ENCODE data around the gene C21orf91. TPM values are rescaled to one million over a fixed set of nuclear protein-coding genes. Genes with fewer than 3 reads are reported as not detected.

The C21orf91 gene
- total RNA-seq, 4 donors from 2014 or later, result 10.2 to 14.5 (median 12.3) TPM

DNA sequence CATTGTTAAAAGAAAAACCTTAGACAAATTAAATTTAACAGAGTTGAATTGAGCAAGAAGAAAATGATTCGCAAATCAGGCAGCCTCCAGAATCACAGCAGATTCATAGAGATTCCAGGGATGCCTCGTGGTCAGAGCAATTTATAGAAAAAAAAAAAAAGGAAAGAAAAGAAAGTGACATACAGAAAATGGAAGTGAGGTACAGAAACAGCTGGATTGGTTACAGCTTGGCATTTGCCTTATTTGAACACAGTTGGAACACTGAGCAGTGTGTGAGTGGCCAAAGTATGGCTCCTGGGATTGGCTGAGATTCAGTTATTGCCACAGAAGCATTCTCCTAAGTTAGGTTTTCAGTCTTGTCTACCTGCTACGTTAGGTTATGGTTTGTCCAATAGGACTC is 9.1 kb upstream of the C21orf91 start:
- no peaks in the 10 kb centered on the region for H3K36me3 ChIP-seq
- no peak overlapping the region for H3K4me3 ChIP-seq
- no peak for TF ChIP-seq POLR2AphosphoS5 (IDR thresholded peaks at IDR 0.05)
- no peak for TF ChIP-seq CTCF (IDR thresholded peaks at IDR 0.05)
- TF ChIP-seq POLR2A (IDR thresholded peaks at IDR 0.05), result no peak
- no peak for TF ChIP-seq EP300 (IDR thresholded peaks at IDR 0.05)
- ATAC-seq, result no peak
- WGBS, 2 donors (ENCODE audit: low coverage in 1 of 2), result 44 to 55% methylated on average over 3 of the region's 3 CpGs
- no peaks in the 10 kb centered on the region for H3K4me1 ChIP-seq
- H3K27me3 ChIP-seq, result no peaks in the 10 kb centered on the region
- no peak overlapping the region for H3K27ac ChIP-seq
- H3K9me3 ChIP-seq, result no peaks in the 10 kb centered on the region

DNA sequence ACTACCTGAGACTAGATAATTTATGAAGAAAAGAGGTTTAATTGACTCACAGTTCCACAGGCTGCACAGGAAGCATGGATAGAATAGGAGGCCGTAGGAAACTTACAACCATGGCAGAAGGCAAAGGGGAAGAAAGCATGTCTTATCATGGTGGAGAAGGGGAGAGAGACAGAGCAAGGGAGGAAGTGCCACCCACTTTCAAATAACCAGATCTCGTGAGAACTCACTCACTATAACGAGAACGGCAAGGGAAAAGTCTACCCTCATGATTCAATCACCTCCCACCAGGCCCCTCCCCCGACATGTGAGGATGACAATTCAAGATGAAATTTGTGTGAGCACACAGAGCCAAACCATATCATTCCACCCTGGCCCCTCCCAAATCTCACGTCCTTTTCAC is 4.7 kb upstream of the C21orf91 start:
- TF ChIP-seq POLR2A (IDR thresholded peaks at IDR 0.05) (no peak), CTCF (IDR thresholded peaks at IDR 0.05) (no peak), EP300 (IDR thresholded peaks at IDR 0.05) (no peak), POLR2AphosphoS5 (IDR thresholded peaks at IDR 0.05) (no peak)

DNA sequence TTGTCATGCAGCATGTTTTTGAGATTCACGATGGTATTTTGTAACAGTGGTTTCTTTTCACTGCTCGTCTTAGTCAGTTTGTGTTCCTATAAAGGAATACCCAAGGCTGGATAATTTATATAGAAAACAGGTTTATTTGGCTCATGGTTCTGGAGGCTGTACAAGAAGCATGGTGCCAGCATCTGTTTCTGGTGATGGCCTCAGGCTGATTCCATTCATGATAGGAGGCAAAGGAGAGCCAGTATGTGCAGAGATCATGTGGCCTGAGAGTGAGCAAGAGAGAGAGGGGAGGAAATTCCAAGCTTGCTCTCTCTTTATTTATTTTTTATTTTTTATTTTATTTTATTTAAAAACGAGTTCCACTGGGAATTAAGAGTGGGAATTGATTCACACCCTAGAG is 2.0 kb upstream of the C21orf91 start:
- WGBS, 2 donors (ENCODE audit: low coverage in 1 of 2), result 93 to 96% methylated on average over 3 of the region's 3 CpGs
- H3K4me3 ChIP-seq, result no peak overlapping the region
- no peak overlapping the region for H3K27ac ChIP-seq
- H3K9me3 ChIP-seq, result no peaks in the 10 kb centered on the region
- H3K4me1 ChIP-seq, result peaks cover 0 to 31% (median 0%) of the 10 kb centered on the region in 3 donors
- ATAC-seq, result no peak
- TF ChIP-seq POLR2AphosphoS5 (IDR thresholded peaks at IDR 0.05), result no peak
- no peak for TF ChIP-seq POLR2A (IDR thresholded peaks at IDR 0.05)
- H3K36me3 ChIP-seq, result no peaks in the 10 kb centered on the region
- H3K27me3 ChIP-seq, result no peaks in the 10 kb centered on the region

More for the DNA sequence above, 4.7 kb upstream of the C21orf91 start:
- Histone ChIP-seq H3K9me3 (no peaks in the 10 kb centered on the region), H3K4me3 (no peak overlapping the region), H3K4me1 (peaks cover 0 to 7% (median 0%) of the 10 kb centered on the region in 3 donors), H3K27ac (no peak overlapping the region), H3K27me3 (no peaks in the 10 kb centered on the region), H3K36me3 (no peaks in the 10 kb centered on the region)
- 72 to 77% methylated on average over 6 of the region's 6 CpGs for WGBS, 2 donors (ENCODE audit: low coverage in 1 of 2)
- ATAC-seq, result no peak

DNA sequence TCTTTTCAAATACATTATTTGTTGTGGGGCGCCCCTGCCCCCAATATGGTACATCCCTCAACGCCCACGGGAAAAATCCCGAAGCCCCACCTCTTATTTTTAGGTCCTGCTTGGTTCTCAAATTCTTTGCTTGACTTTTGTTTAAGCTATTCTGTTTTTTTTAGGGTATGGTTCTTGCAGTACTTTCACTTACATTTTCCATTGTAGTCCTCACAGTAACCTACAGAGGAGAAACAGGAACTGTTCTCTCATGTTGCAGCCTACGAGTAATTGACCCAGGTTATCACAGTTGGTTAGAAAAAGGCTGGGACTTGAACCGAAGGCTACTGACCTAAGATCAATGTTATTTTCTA is 697 bp upstream of the C21orf91 start:
- peak overlapping the region; percentile 88 to 91 for H3K4me3 ChIP-seq
- no peak for TF ChIP-seq POLR2AphosphoS5 (IDR thresholded peaks at IDR 0.05)
- no peak for TF ChIP-seq EP300 (IDR thresholded peaks at IDR 0.05)
- 0 to 5% methylated on average over 6 of the region's 6 CpGs for WGBS, 2 donors (ENCODE audit: low coverage in 1 of 2)
- peak overlapping the region; percentile 73 to 93 (median 88) for H3K27ac ChIP-seq
- H3K9me3 ChIP-seq, result no peaks in the 10 kb centered on the region
- H3K4me1 ChIP-seq, result peaks cover 0 to 37% (median 0%) of the 10 kb centered on the region in 3 donors
- no peaks in the 10 kb centered on the region for H3K27me3 ChIP-seq
- ATAC-seq, result peak; percentile 49
- peaks cover 0 to 9% of the 10 kb centered on the region in 2 donors for H3K36me3 ChIP-seq

GRCh38 chr21:17818186-17819113 is 706 bp downstream of the C21orf91 start:
- WGBS, 2 donors (ENCODE audit: low coverage in 1 of 2), result 2 to 3% methylated on average over 6 to 8 of the region's 56 CpGs
- TF ChIP-seq POLR2AphosphoS5 (IDR thresholded peaks at IDR 0.05), result peak; percentile 10
- no peak for TF ChIP-seq POLR2A (IDR thresholded peaks at IDR 0.05)

GRCh38 chr21:17813353-17813752 is 5.8 kb downstream of the C21orf91 start:
- no peak for ATAC-seq
- H3K4me1 ChIP-seq, result peaks cover 0 to 29% (median 0%) of the 10 kb centered on the region in 3 donors
- H3K27ac ChIP-seq, result no peak overlapping the region
- H3K9me3 ChIP-seq, result peaks cover 0 to 3% (median 0%) of the 10 kb centered on the region in 3 donors
- peaks cover 0 to 42% of the 10 kb centered on the region in 2 donors for H3K36me3 ChIP-seq
- no peaks in the 10 kb centered on the region for H3K27me3 ChIP-seq
- no peak for TF ChIP-seq POLR2A (IDR thresholded peaks at IDR 0.05)
- whole genome bisulfite sequencing, 2 donors (ENCODE audit: low coverage in 1 of 2), result 90 to 100% methylated on average over 2 of the region's 2 CpGs
- no peak overlapping the region for H3K4me3 ChIP-seq

More at GRCh38 chr21:17818186-17819113, 706 bp downstream of the C21orf91 start:
- peak overlapping the region; percentile 88 to 91 for H3K4me3 ChIP-seq
- ATAC-seq, result peak; percentile 19
- peaks cover 0 to 19% of the 10 kb centered on the region in 2 donors for H3K36me3 ChIP-seq
- no peaks in the 10 kb centered on the region for H3K9me3 ChIP-seq
- peak overlapping the region; percentile 73 to 93 (median 88) for H3K27ac ChIP-seq
- peaks cover 0 to 37% (median 0%) of the 10 kb centered on the region in 3 donors for H3K4me1 ChIP-seq
- H3K27me3 ChIP-seq, result no peaks in the 10 kb centered on the region
